HL-60 (cell line): Measurements from ENCODE around the gene CXXC5.

Source experiments
- CTCF ChIP-seq: IDR thresholded peaks from one replicate; pipeline ENCODE4 v1.5.1; 2011; ENCODE audit warnings: low read length, control low read depth, inconsistent platforms; ENCODE audit not compliant: insufficient read depth
- GABPA ChIP-seq: IDR thresholded peaks from 2 replicates; pipeline ENCODE4 v1.6.1; 2012; ENCODE audit warnings: low read depth
- POLR2AphosphoS5 ChIP-seq: IDR thresholded peaks from 2 replicates; pipeline ENCODE4 v1.6.1; 2012; ENCODE audit warnings: low read depth
- REST ChIP-seq: IDR thresholded peaks from 2 replicates; pipeline ENCODE4 v1.6.1; 2012; ENCODE audit warnings: low read depth; ENCODE audit not compliant: insufficient replicate concordance

GRCh38 chr5:139644646-139645429, 3.3 kb upstream of the CXXC5 start:
- no peak for TF ChIP-seq CTCF
- no peak for TF ChIP-seq POLR2AphosphoS5
- TF ChIP-seq REST, result no peak
- TF ChIP-seq GABPA, result no peak
